H1 (cell line): ENCODE data around the gene OGFRL1. TPM values are rescaled to one million over a fixed set of nuclear protein-coding genes. Genes with fewer than 3 reads are reported as not detected.

Experiments used
- CBX8 ChIP-seq: fragments of 300-800, 300-1000 bp; sonication (generic); IDR thresholded peaks from 2 replicates; pipeline ENCODE4 v1.7.1; 2016; ENCODE audit warnings: low read depth, low read length, borderline replicate concordance
- CHD7 ChIP-seq: fragments of 300-600 bp; sonication (generic); IDR thresholded peaks from 2 replicates; pipeline ENCODE4 v1.7.1; 2012; ENCODE audit warnings: low read length, moderate library complexity, mild to moderate bottlenecking, inconsistent platforms; ENCODE audit not compliant: insufficient replicate concordance
- EGR1 ChIP-seq: IDR thresholded peaks from 2 replicates; pipeline ENCODE4 v1.6.1; 2011; ENCODE audit warnings: low read depth, low read length, borderline replicate concordance
- EP300 ChIP-seq, 2 experiments: IDR thresholded peaks; 1 replicate in 1 of 2; 2 replicates in 1 of 2; pipeline ENCODE4 v1.6.1; 2011 to 2012; ENCODE audit warnings: low read depth in 2 of 2, low read length in 2 of 2, mild to moderate bottlenecking in 2 of 2, borderline replicate concordance in 1 of 2, inconsistent platforms in 1 of 2, moderate library complexity in 1 of 2
- MAFK ChIP-seq: IDR thresholded peaks from 2 replicates; pipeline ENCODE4 v1.6.1; 2012; ENCODE audit warnings: low read depth, mild to moderate bottlenecking, improper control_type of control experiment, low read length
- NANOG ChIP-seq: IDR thresholded peaks from 2 replicates; pipeline ENCODE4 v1.6.1; 2011; ENCODE audit warnings: low read length, low read depth, mild to moderate bottlenecking, inconsistent platforms; ENCODE audit not compliant: insufficient read depth, poor library complexity, severe bottlenecking
- RXRA ChIP-seq: IDR thresholded peaks from 2 replicates; pipeline ENCODE4 v1.6.1; 2011; ENCODE audit warnings: low read depth, mild to moderate bottlenecking, low read length, moderate library complexity; ENCODE audit not compliant: insufficient read depth
- SIX5 ChIP-seq: IDR thresholded peaks from 2 replicates; pipeline ENCODE4 v1.6.1; 2011; ENCODE audit warnings: mild to moderate bottlenecking, low read depth, low read length
- SP1 ChIP-seq: IDR thresholded peaks from 2 replicates; pipeline ENCODE4 v1.6.1; 2011; ENCODE audit warnings: low read depth, low read length
- polyA plus RNA-seq, 7 experiments: library from polyadenylated mRNA; depleted of rRNA in 3 of 7; stranded (reverse) in 5 of 7; unstranded in 2 of 7; fragments of >200 nt in 5 of 7; fragments of 200-250 nt in 2 of 7; gene quantifications; 1 replicate in 5 of 7; 2 replicates in 1 of 7; 4 replicates in 1 of 7; pipeline versions ENCODE4 v1.2.1 to v1.2.3, GENCODE V29; 2011 to 2013; ENCODE audit warnings: missing spikeins in 2 of 7, mixed read lengths in 2 of 7
- total RNA-seq: library from RNA; stranded (reverse); fragmentation: NEBNext Ultra II Directional; extraction: Animal tissue kit (Norgen Biotek cat#: 25700); gene quantifications from 2 replicates; pipeline ENCODE4 v1.2.1, GENCODE V29; 2021
- TF ChIP-seq, protein P1 (sequence below): IDR thresholded peaks from 2 replicates; pipeline ENCODE4 v1.6.1; 2012; ENCODE audit warnings: inconsistent platforms

OGFRL1 gene
- total and polyA plus RNA-seq, 2 of the 8 experiments (the other 6 are each of a cell fraction or from before 2014, with no cell fraction given) = 1.1 to 9.0 TPM

GRCh38 chr6:71268735-71269437 lies 19.7 kb upstream of the OGFRL1 start (continued):
- no peak for TF ChIP-seq CHD7
- no peak for TF ChIP-seq EP300 (IDR thresholded peaks at IDR 0.05; ENCODE audit: borderline replicate concordance in 1 of 2, low read depth in 2 of 2, low read length in 2 of 2)
- TF ChIP-seq RXRA = no peak
- no peak for TF ChIP-seq MAFK
- no peak for TF ChIP-seq NANOG
- no peak for TF ChIP-seq SP1
- TF ChIP-seq EGR1 = no peak
- TF ChIP-seq SIX5 = no peak
- no peak for TF ChIP-seq CBX8
- TF ChIP-seq, protein P1, sequence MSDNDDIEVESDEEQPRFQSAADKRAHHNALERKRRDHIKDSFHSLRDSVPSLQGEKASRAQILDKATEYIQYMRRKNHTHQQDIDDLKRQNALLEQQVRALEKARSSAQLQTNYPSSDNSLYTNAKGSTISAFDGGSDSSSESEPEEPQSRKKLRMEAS = no peak
